ENCODE data around the gene PRCC. TPM values are rescaled to one million over a fixed set of nuclear protein-coding genes. Genes with fewer than 3 reads are reported as not detected.

The PRCC gene
- polyA plus RNA-seq, 6 donors from 2014 or later = 31.9 to 69.4 (median 38.9) TPM

DNA sequence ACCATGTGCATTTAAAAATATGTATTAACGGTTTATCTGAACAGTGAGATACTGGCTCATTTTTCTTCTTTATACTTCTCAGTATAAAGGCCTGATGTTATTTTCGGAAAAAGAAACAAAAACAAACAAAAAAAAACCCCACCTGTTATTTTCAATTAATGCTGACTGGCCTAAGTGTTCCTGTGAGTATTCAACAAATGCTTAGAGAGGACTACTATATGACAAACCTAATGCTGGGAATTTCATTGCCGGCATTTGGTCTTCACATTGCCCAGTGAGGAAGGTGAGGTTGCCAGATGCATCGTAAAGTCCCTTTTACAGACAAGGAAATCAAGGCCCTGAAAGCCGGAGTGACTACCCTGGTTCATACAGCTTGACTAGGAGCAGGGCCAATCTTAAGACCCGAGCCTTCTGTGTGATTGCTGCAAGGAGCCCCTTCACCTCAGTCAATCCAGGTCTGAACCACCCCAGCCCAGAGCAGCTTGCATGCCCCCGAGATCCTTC is 27.0 kb upstream of the PRCC start:
- no peak for DNase-seq
- peaks cover 24 to 35% (median 30%) of the 10 kb centered on the region in 3 donors for H3K4me1 Mint-ChIP-seq
- peak overlapping the region; percentile 90 to 100 (median 98) for H3K4me3 Mint-ChIP-seq
- H3K27me3 Mint-ChIP-seq = no peaks in the 10 kb centered on the region
- H3K9me3 Mint-ChIP-seq = no peaks in the 10 kb centered on the region
- peak overlapping the region; percentile 96 to 99 (median 98) for H3K27ac Mint-ChIP-seq
- no peak for ATAC-seq (ENCODE audit: low read depth in 2 of 2)
- H3K36me3 Mint-ChIP-seq = peaks cover 0 to 30% of the 10 kb centered on the region in 2 donors

DNA sequence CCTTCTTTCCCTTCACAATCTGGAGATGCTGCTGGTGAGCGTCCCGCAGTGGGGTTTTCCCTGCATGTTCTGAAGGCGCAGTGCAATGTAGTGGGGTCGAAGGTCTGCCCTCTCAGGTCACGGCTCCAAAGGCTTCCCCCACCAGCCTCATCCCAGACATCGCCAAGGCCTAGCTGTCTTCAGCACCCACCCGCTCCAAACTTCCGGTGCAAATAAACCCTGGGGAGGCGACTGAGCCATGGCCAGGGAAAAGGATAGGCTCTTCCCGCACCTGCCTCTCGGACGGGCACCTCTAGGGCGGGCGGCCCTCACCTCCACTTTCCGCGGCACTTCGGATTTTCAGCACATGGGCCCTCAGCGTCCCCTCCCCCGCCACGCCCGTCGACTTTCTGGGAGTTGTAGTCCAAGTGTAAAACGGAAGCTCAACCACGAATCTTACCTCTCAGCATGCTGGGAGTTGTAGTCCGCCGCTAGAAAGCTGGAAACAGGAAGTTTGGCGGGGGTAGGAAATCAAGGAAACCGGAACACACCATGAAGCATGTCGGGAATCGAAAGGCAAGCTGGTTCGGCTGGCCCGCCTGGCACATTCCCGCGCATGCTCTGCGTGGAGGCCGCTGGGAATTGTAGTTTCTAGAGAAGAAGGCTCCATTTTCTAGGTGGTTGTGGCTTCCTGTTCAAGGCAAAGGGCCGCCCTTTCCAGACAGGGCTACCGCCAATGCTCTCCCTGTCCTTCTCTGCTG is 26.4 kb upstream of the PRCC start, which contains the start of gene MRPL24:
Gene MRPL24 (minus strand): TSS at position 348 of the 740 bp plus-strand sequence. CDS start 2,384 bp downstream, outside the sequence.
- ATAC-seq (ENCODE audit: low read depth in 2 of 2) (peak; percentile 88), DNase-seq (peak; percentile 97)
- Mint-ChIP-seq H3K27ac (peak within 1 kb of the TSS; percentile 96 to 99 (median 98)), H3K4me3 (peak within 1 kb of the TSS; percentile 90 to 100 (median 98)), H3K9me3 (no peaks in the 10 kb centered on the region), H3K36me3 (peaks cover 0 to 30% of the 10 kb centered on the region in 2 donors), H3K4me1 (peaks cover 30 to 40% (median 36%) of the 10 kb centered on the region in 3 donors), H3K27me3 (no peaks in the 10 kb centered on the region)

DNA sequence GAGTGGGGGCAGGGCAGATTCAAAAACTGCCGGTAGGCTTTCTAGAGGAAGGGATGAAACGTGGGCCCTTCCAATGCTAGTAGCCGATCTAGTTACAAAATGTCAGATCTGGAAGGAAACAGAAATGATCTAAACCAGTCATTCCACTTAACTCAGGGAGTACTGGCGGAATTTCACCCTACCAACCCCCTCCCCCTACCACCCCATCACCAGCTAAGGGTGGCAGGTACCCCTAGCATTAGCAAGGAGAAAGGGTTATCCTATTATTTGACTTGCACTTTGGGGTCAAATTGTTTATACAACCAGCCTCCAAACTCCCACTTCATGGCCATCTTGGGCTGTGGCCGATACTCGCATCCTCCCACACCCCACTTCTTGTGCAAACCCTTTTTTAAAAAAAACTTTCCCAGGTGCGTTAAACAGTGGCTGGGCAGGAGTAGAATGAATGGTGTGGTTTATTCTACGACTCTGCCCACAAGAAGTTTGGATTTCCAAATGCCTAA is 25.8 kb upstream of the PRCC start:
- ATAC-seq (ENCODE audit: low read depth in 2 of 2) (no peak), DNase-seq (no peak)
- peak overlapping the region; percentile 96 to 99 (median 98) for H3K27ac Mint-ChIP-seq
- peak overlapping the region; percentile 90 to 100 (median 98) for H3K4me3 Mint-ChIP-seq
- H3K4me1 Mint-ChIP-seq = peaks cover 35 to 46% (median 41%) of the 10 kb centered on the region in 3 donors
- H3K36me3 Mint-ChIP-seq = peaks cover 0 to 30% of the 10 kb centered on the region in 2 donors
- H3K27me3 Mint-ChIP-seq = no peaks in the 10 kb centered on the region
- no peaks in the 10 kb centered on the region for H3K9me3 Mint-ChIP-seq

DNA sequence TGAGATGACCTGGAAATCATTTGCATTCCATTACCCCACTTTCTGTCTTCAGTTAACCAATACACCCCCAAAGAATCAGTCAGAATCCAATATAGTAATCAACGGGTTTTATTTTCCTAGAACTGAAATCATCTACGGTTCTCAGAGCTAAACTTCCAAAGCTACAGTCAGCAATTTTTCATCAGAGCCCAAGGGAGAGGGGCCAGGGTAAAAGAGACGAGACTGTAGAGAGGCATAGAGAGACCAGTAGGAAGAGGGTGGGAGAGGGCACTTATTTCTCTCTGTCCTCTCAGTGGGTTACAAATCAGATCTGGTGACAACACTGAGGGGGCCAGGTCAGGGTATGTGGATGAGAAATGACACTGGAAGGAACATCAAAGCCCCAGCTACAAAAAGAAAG is 25.3 kb upstream of the PRCC start:
- no peaks in the 10 kb centered on the region for H3K27me3 Mint-ChIP-seq
- ATAC-seq (ENCODE audit: low read depth in 2 of 2) = no peak
- H3K27ac Mint-ChIP-seq = peak overlapping the region in 5 of 6 donors; percentile 8 to 98 (median 83)
- H3K4me1 Mint-ChIP-seq = peaks cover 39 to 50% (median 44%) of the 10 kb centered on the region in 3 donors
- no peaks in the 10 kb centered on the region for H3K9me3 Mint-ChIP-seq
- H3K36me3 Mint-ChIP-seq = peaks cover 0 to 30% of the 10 kb centered on the region in 2 donors
- H3K4me3 Mint-ChIP-seq = peak overlapping the region in 6 of 8 donors; percentile 31 to 100 (median 97)
- DNase-seq = no peak

DNA sequence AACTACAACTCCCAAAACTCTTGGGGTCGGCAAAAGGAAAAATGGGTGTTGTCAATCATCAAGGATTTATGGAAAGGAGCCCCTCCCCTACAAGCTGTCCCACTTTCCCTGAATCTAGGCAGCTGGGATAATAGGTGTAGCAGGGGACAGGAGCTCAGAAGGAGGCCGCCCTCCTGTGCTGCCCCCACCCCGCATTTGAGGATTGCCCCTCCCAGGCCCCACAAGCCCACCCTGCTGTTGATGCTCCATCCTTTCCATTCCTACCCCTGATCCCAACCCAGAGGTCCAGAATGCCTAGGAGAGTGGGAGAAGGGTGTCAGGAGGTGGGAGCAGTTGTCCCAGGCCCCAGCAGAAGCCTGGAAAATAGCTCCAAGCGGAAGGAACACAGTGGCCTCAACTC is 24.5 kb upstream of the PRCC start:
- no peak for ATAC-seq (ENCODE audit: low read depth in 2 of 2)
- Mint-ChIP-seq H3K9me3 (no peaks in the 10 kb centered on the region), H3K36me3 (peaks cover 0 to 25% of the 10 kb centered on the region in 2 donors), H3K4me1 (peaks cover 44 to 58% (median 47%) of the 10 kb centered on the region in 3 donors), H3K27me3 (no peaks in the 10 kb centered on the region), H3K4me3 (peak overlapping the region in 1 of 8 donors; percentile 29), H3K27ac (peak overlapping the region in 3 of 6 donors; percentile 15 to 96 (median 60))
- DNase-seq = no peak

DNA sequence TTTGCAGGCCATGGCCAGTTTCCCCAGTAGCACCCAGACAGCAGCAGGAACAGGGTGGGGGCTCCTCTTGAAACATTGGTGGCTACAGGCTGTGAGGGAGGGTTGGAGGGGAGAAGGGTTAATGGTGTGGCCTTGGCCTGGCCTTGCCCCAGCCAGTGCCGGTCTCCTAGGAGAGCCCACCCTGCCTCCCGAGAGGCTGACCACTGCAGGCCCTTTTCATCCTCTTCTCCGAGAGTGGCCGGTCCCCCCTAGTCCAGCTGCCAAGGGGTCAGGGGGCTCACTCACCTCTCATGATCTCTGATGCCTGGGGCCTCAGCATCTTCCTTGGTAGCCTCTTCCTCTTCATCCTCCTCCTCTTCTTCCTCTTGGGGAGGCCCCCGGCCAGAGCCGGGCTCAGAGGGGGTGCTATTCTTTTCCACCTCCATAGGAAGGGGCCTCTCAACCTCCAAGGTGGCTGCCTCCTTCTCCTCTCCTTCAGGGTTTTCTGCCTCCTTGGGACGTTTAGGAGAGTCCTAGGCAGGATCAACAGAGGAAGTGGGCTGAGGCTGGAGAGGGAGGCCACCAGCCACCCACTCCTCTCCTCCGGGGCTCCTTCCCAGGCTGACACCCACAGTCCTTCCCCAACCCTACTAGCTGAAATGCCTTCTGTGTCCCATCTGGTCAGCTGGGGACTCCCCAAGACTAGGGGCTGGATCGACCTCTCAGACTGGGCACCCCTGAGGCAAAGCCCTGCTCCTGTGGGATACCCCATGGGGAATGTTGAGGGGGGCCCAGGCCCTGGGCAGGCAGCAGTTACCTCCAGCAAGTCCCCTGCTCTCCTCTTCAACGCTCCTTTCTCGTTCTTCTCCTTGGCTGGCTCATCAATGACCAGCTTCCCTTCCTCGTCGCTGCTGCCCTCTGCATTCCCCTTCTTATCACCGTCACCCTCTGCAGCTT is 23.7 kb upstream of the PRCC start:
- DNase-seq (no peak), ATAC-seq (ENCODE audit: low read depth in 2 of 2) (no peak)
- Mint-ChIP-seq H3K4me1 (peaks cover 53 to 62% (median 55%) of the 10 kb centered on the region in 3 donors), H3K4me3 (peak overlapping the region in 1 of 8 donors; percentile 72), H3K9me3 (no peaks in the 10 kb centered on the region), H3K36me3 (peaks cover 0 to 23% of the 10 kb centered on the region in 2 donors), H3K27ac (peak overlapping the region in 3 of 6 donors; percentile 30 to 96 (median 69)), H3K27me3 (no peaks in the 10 kb centered on the region)

DNA sequence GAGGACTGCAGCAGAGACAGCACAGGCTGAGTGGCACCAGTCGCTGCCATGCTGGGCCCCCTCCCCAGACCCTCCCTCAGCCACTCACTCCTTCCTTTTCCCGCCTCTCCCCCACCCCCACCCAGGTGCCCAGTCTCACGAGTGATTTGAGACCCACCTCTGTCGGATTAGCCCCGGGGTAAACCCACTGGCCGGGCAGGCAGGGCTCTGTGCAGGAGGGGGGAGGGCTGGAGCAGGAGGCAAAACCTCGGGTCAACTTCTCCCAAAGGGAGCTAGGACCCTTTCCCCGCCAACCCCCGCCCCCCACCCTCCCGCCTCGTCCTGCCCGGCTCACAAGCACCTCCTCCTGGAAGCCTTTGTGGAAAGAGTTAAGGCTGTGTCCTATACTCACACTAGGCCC is 23.0 kb upstream of the PRCC start:
- Mint-ChIP-seq H3K27me3 (no peaks in the 10 kb centered on the region), H3K4me3 (no peak overlapping the region), H3K9me3 (no peaks in the 10 kb centered on the region), H3K4me1 (peaks cover 56 to 65% (median 62%) of the 10 kb centered on the region in 3 donors), H3K27ac (peak overlapping the region in 1 of 6 donors; percentile 96), H3K36me3 (peaks cover 0 to 23% of the 10 kb centered on the region in 2 donors)
- DNase-seq (no peak), ATAC-seq (ENCODE audit: low read depth in 2 of 2) (no peak)

DNA sequence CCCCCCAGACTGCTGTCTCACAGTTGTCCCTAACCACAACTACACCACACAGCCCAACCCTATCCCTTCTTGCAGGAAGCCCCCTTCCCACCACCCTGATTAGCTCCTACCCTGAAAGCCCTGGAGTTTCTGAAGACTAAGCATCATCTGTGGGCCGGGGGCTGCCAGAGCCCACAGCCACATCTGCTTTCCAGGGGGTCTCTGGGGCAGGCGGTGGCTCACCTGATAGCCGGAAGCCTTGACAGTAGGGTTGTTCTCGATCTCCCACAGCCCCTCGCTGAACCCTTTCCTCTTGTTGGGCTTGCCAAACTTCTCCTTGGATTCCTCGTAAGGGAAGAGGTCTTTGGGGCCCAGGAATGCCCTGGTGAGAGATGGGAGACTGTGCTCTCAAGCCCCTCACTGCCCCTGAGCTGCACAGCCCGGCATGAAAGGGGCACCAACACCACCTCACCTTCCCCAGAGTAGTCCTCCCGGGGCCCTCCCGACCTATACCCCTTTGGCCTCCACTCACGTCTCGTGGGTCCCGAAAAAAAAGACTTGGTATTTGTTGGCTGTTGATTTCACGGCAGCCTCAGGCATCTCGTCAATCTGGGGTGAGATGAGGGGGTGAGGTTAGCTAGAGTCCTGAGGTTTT is 22.4 kb upstream of the PRCC start:
- Mint-ChIP-seq H3K27me3 (no peaks in the 10 kb centered on the region), H3K27ac (peak overlapping the region in 4 of 6 donors; percentile 47 to 93 (median 79)), H3K9me3 (no peaks in the 10 kb centered on the region), H3K4me3 (peak overlapping the region in 3 of 8 donors; percentile 24 to 68 (median 57)), H3K4me1 (peaks cover 61 to 70% (median 68%) of the 10 kb centered on the region in 3 donors), H3K36me3 (peaks cover 0 to 23% of the 10 kb centered on the region in 2 donors)
- no peak for ATAC-seq (ENCODE audit: low read depth in 2 of 2)
- no peak for DNase-seq

DNA sequence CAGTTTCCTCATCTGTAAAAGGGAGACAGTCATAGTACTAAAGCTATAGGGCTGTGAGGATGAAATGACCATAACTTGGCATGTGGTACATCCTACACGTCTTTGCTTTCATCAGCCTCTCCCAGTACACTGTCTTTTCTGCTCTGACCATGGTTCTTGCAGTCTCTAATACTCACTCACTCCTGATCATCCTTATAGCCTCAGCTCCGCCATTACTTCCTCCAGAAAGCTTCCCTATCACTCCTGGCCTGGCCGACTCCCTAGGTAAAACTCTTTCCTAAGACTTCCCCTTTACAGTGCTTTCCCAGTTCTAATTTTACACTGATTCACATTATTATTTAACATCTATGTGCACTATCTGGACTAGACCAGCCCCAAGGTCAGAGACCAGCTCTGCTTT is 21.5 kb upstream of the PRCC start:
- DNase-seq (no peak), ATAC-seq (ENCODE audit: low read depth in 2 of 2) (no peak)
- peaks cover 62 to 71% (median 68%) of the 10 kb centered on the region in 3 donors for H3K4me1 Mint-ChIP-seq
- peak overlapping the region in 4 of 6 donors; percentile 19 to 93 (median 90) for H3K27ac Mint-ChIP-seq
- peak overlapping the region in 6 of 8 donors; percentile 24 to 78 (median 76) for H3K4me3 Mint-ChIP-seq
- H3K36me3 Mint-ChIP-seq = peaks cover 0 to 23% of the 10 kb centered on the region in 2 donors
- H3K27me3 Mint-ChIP-seq = no peaks in the 10 kb centered on the region
- H3K9me3 Mint-ChIP-seq = no peaks in the 10 kb centered on the region

DNA sequence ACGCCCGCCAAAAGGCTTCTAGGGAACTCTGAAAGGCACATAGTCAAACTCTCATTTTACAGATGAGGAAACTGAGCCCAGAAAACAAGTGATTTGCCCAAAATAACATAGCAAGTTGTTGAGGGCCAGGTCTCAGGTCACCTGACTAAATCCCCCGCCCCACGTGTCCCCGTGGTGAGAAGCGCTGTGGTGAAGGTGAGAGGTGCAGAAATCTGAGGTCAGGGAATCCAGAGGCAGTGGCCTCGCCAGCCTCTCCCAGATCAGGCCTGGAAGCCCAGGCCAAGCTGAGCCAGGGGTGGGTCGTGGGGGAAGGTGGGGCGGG is 21.0 kb upstream of the PRCC start:
- peak overlapping the region in 5 of 6 donors; percentile 42 to 93 (median 88) for H3K27ac Mint-ChIP-seq
- H3K27me3 Mint-ChIP-seq = no peaks in the 10 kb centered on the region
- H3K9me3 Mint-ChIP-seq = no peaks in the 10 kb centered on the region
- peaks cover 57 to 67% (median 63%) of the 10 kb centered on the region in 3 donors for H3K4me1 Mint-ChIP-seq
- peak overlapping the region; percentile 21 to 80 (median 76) for H3K4me3 Mint-ChIP-seq
- no peak for ATAC-seq (ENCODE audit: low read depth in 2 of 2)
- H3K36me3 Mint-ChIP-seq = peaks cover 0 to 23% of the 10 kb centered on the region in 2 donors
- DNase-seq = no peak

DNA sequence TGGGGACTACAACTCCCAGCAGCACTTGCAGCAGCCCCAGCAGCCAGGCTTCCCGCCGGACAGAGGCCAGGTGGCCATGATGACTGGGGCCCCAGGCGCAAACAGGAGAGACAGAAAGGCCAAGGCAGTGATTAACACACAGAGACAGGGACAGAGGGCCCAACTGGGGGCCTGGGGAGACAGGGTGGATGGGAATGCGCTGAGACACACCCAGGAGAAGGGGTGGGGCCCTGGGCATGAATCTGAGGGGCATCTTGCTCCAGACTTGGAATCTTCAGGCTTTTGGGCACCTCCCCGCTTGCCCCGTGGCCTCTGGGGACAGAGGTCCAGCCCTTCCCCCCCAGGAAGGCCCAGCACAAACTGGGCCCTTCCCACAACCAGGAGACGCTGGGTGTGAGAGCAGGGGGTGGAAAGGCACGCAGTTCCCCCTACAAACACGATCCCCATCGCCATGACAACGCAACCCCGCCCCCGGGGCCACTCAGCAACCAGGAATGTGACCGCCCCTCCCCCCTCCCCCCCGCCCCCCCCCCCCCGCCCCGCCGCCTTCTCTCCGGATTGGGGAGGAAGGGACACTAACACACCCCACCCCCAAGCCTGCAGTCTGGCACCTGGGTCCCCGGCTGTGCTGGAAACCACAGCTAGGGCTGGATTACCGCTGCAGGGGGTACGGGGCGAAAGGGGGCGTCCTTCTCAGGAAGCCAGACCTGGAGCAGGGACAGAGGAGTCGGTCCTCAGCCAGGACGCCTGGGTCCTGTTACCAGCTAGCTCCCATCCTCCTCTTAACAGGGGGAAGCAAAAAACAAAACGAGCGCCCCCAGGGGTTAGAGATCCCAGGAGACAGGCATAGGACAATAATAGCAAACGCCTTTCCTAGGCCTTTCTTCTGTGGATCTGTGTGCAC is 20.4 kb upstream of the PRCC start:
- Mint-ChIP-seq H3K27me3 (no peaks in the 10 kb centered on the region), H3K4me1 (peaks cover 54 to 60% (median 58%) of the 10 kb centered on the region in 3 donors), H3K27ac (peak overlapping the region; percentile 84 to 94 (median 92)), H3K4me3 (peak overlapping the region; percentile 74 to 95 (median 88)), H3K9me3 (no peaks in the 10 kb centered on the region), H3K36me3 (peaks cover 0 to 23% of the 10 kb centered on the region in 2 donors)
- ATAC-seq (ENCODE audit: low read depth in 2 of 2) (peak; percentile 3 to 6), DNase-seq (peak; percentile 25)

Measured in naive B cell (primary cell).